HepG2 (cell line): ENCODE data around the gene HUNK.

Experiments
- CTCF ChIP-seq: sonication (generic); formaldehyde crosslinking; IDR thresholded peaks from 2 replicates; pipeline ENCODE4 v1.5.0; 2020; ENCODE audit warnings: mild to moderate bottlenecking, missing genetic modification reagents, moderate library complexity
- JUN ChIP-seq: sonication (generic); formaldehyde crosslinking; IDR thresholded peaks from 2 replicates; pipeline ENCODE4 v1.4.0; 2020; ENCODE audit warnings: mild to moderate bottlenecking, missing genetic modification reagents
- KDM3A ChIP-seq: IDR thresholded peaks from 2 replicates; pipeline ENCODE4 v1.6.1; 2018; ENCODE audit warnings: low read depth, missing compliant biosample characterization
- ZNF337 ChIP-seq: sonication (generic); formaldehyde crosslinking; IDR thresholded peaks from 2 replicates; pipeline ENCODE4 v1.5.1; 2020; ENCODE audit warnings: missing genetic modification reagents, low read depth, mild to moderate bottlenecking, borderline replicate concordance

- TF ChIP-seq KDM3A: no peak
- no peak for TF ChIP-seq ZNF337 (CRISPR knock-in tag)
- TF ChIP-seq CTCF (CRISPR knock-in tag): no peak
- no peak for TF ChIP-seq JUN (CRISPR knock-in tag)
Observed at GRCh38 chr21:31921079-31921478, 48.3 kb downstream of the HUNK start.
